ENCODE data around the gene KIF26B. TPM values are rescaled to one million over a fixed set of nuclear protein-coding genes. Genes with fewer than 3 reads are reported as not detected.

The KIF26B gene
- total and polyA plus RNA-seq, 10 of the 15 experiments (the other 5 are each of a cell fraction or from before 2014, with no cell fraction given): 0.35 to 11.6 (median 2.2) TPM

DNA sequence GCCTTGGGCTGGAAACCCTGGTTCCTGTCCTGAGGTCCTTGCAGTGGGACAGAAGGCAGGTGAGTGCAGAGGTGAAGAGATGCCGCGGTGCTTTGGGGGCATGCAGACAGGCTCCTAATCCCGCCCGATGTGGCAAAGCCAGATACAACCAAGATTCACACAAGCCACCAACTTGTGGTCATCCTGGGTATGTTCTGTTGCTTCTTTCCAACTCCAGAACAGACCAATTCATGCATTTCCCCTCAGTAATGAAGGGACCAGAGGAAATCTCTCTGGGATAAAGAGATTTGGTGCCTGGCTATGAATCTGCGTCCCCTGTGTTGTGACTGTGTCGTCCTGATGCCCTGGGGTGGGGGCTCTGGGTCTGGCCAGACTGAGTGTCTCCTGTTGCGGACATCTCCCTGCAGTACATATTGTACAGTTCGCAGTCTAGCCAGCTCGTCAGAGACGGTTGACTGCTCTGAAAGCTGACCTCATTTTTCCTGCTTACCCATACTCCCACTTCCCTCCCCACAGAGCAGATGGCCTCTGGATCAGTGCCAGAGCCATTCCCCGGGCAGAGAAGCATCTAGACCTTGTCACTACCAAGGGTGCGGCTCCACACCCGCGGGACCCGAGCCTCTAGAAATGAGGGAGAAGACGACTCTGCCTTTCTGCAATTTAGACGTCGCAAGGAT lies 216.3 kb downstream of the KIF26B start:
- in situ Hi-C loops (cut with MboI) (no loop called here), intact Hi-C loops (cut with micrococcal nuclease; ENCODE audit: unreplicated experiment) (no loop called here)
- H3K9me3 ChIP-seq (replicated peaks; ENCODE audit: control insufficient read depth, insufficient read depth, low read length): no peaks in the 10 kb centered on the region
- no peak overlapping the region for H3K27ac ChIP-seq (ENCODE audit: control insufficient read depth, insufficient read depth)
- no peaks in the 10 kb centered on the region for H3K79me2 ChIP-seq (ENCODE audit: control insufficient read depth, insufficient read depth, low read length)
- 59% methylated on average over 18 of the region's 18 CpGs for WGBS (ENCODE audit: insufficient coverage, insufficient replicate concordance, low lambda C conversion rate, missing lambda C conversion rate)
- TF ChIP-seq, protein P1, sequence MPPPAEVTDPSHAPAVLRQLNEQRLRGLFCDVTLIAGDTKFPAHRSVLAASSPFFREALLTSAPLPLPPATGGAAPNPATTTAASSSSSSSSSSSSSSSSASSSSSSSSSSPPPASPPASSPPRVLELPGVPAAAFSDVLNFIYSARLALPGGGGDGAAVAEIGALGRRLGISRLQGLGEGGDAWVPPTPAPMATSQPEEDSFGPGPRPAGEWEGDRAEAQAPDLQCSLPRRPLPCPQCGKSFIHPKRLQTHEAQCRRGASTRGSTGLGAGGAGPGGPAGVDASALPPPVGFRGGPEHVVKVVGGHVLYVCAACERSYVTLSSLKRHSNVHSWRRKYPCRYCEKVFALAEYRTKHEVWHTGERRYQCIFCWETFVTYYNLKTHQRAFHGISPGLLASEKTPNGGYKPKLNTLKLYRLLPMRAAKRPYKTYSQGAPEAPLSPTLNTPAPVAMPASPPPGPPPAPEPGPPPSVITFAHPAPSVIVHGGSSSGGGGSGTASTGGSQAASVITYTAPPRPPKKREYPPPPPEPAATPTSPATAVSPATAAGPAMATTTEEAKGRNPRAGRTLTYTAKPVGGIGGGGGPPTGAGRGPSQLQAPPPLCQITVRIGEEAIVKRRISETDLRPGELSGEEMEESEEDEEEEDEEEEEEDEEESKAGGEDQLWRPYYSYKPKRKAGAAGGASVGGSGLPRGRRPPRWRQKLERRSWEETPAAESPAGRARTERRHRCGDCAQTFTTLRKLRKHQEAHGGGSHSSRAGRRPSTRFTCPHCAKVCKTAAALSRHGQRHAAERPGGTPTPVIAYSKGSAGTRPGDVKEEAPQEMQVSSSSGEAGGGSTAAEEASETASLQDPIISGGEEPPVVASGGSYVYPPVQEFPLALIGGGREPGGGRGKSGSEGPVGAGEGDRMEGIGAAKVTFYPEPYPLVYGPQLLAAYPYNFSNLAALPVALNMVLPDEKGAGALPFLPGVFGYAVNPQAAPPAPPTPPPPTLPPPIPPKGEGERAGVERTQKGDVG (CRISPR knock-in tag; IDR thresholded peaks at IDR 0.05): no peak
- TF ChIP-seq POLR2AphosphoS2 (IDR thresholded peaks at IDR 0.05; ENCODE audit: low read depth, low read length) (no peak), RBBP5 (conservative IDR thresholded peaks at IDR 0.05) (no peak), MXI1 (IDR thresholded peaks at IDR 0.05; ENCODE audit: low read depth, low read length) (no peak), ZNF207 (IDR thresholded peaks at IDR 0.05; ENCODE audit: borderline replicate concordance) (no peak), ZNF217 (IDR thresholded peaks at IDR 0.05) (no peak), NR2C1 (IDR thresholded peaks at IDR 0.05) (no peak), CHD1 (IDR thresholded peaks at IDR 0.05; ENCODE audit: low read depth, low read length) (no peak), WRNIP1 (IDR thresholded peaks at IDR 0.05; ENCODE audit: borderline replicate concordance, low read depth, low read length) (no peak), SREBF2 (IDR thresholded peaks at IDR 0.05; ENCODE audit: low read length) (no peak), TARDBP (IDR thresholded peaks at IDR 0.05; ENCODE audit: borderline replicate concordance) (no peak)
- TF ChIP-seq, protein P2, sequence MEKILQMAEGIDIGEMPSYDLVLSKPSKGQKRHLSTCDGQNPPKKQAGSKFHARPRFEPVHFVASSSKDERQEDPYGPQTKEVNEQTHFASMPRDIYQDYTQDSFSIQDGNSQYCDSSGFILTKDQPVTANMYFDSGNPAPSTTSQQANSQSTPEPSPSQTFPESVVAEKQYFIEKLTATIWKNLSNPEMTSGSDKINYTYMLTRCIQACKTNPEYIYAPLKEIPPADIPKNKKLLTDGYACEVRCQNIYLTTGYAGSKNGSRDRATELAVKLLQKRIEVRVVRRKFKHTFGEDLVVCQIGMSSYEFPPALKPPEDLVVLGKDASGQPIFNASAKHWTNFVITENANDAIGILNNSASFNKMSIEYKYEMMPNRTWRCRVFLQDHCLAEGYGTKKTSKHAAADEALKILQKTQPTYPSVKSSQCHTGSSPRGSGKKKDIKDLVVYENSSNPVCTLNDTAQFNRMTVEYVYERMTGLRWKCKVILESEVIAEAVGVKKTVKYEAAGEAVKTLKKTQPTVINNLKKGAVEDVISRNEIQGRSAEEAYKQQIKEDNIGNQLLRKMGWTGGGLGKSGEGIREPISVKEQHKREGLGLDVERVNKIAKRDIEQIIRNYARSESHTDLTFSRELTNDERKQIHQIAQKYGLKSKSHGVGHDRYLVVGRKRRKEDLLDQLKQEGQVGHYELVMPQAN (conservative IDR thresholded peaks at IDR 0.05): no peak
- no peak overlapping the region for H3K4me2 ChIP-seq (ENCODE audit: control insufficient read depth, insufficient read depth)
- CTCF ChIA-PET: no interaction called here
- POLR2A ChIA-PET: no interaction called here
- no peak overlapping the region for H3K9ac ChIP-seq (ENCODE audit: control insufficient read depth, insufficient read depth, low read length)
- FAIRE-seq: no peak
- no peaks in the 10 kb centered on the region for H3K4me1 ChIP-seq (ENCODE audit: control insufficient read depth, insufficient read depth, low read length)
- peaks cover 0 to 2% of the 10 kb centered on the region in 2 experiments; a peak in 1 of 4 replicates for H3K27me3 ChIP-seq (replicated peaks in 1 of 2; ENCODE audit: control insufficient read depth in 2 of 2, insufficient read depth in 2 of 2, low read length in 1 of 2)
- H3K4me3 ChIP-seq: no peak overlapping the region
- no TSS peak for BruUV-seq (replicated peaks)
- no peaks in the 10 kb centered on the region for H4K20me1 ChIP-seq (ENCODE audit: control insufficient read depth, insufficient read depth)
- RAD21 ChIA-PET (ENCODE audit: unreplicated experiment): no interaction called here
- H2AFZ ChIP-seq (ENCODE audit: control insufficient read depth, low read depth, low read length): no peak overlapping the region
- ATAC-seq: no peak
- H3K36me3 ChIP-seq (ENCODE audit: control insufficient read depth in 2 of 2, insufficient read depth in 2 of 2, low read length in 1 of 2): no peaks in the 10 kb centered on the region
- DNase-seq (ENCODE audit: low read depth, low spot score): no peak
- SMC1A ChIA-PET (ENCODE audit: uncharacterized antibody, unreplicated experiment): no interaction called here
